Ovary (tissue), 9 donors: ENCODE data around the gene PSD. TPM values are rescaled to one million over a fixed set of nuclear protein-coding genes. Genes with fewer than 3 reads are reported as not detected.

Experiments used
- DNase-seq, 5 donors: peaks; one replicate each; pipeline ENCODE4 v3.0.0-alpha.2; 2019 to 2020
- H3K27ac ChIP-seq, 2 donors: fragments of 200-600 bp; one replicate each; pipeline versions ENCODE4 v1.5.1 to v1.8.0; 2019 to 2022
- H3K27me3 ChIP-seq: fragments of 200-600 bp; one replicate; pipeline ENCODE4 v1.8.0; 2022
- H3K36me3 ChIP-seq: fragments of 200-600 bp; sonication (generic); one replicate; pipeline ENCODE4 v1.5.1; 2019
- H3K4me1 ChIP-seq: one replicate; pipeline ENCODE4 v1.8.1; 2013; ENCODE audit warnings: mild to moderate bottlenecking, moderate library complexity; ENCODE audit not compliant: insufficient read depth
- H3K4me3 ChIP-seq: fragments of 200-600 bp; sonication (generic); one replicate; pipeline ENCODE4 v1.5.1; 2017
- H3K9me3 ChIP-seq, 2 donors: fragments of 200-600 bp in 1 of 2; sonication (generic) in 1 of 2; one replicate each; pipeline versions ENCODE4 v1.5.1 to v1.8.1; 2013 to 2019; ENCODE audit warnings: mild to moderate bottlenecking in 1 of 2, moderate library complexity in 1 of 2
- EP300 ChIP-seq: sonication (generic); formaldehyde crosslinking; IDR thresholded peaks from one replicate; pipeline ENCODE4 v1.6.1; 2017; ENCODE audit warnings: antibody characterized with exemption
- POLR2A ChIP-seq: fragments of 450-650 bp; IDR thresholded peaks from one replicate; pipeline ENCODE4 v1.6.1; 2017; ENCODE audit warnings: antibody characterized with exemption, mild to moderate bottlenecking, moderate library complexity
- WGBS, 3 donors: extraction: QIAGEN DNeasy Blood & Tissue Kit in 1 of 3; methylation state at CpG; one replicate each; pipeline versions ENCODE4 v1.1.5 to v1.1.7; 2013 to 2017; 5-methylcytosine and 5-hydroxymethylcytosine counted together
- intact Hi-C, 4 donors: fragments of 100-400 bp; cut with DNase I; formaldehyde crosslinking; loops; one replicate each; pipeline versions ENCODE4 v1.11.0 to v1.15.1; 2022 to 2023
- polyA plus RNA-seq, 2 donors: library from polyadenylated mRNA; stranded (reverse); fragments of 200-250 nt in 1 of 2; fragments of 350-450 nt in 1 of 2; fragmentation: Illumina TruSeq in 1 of 2; extraction: RNeasy Lipid Tissue Mini Kit (QIAGEN cat#74804) in 1 of 2; gene quantifications; one replicate each; pipeline ENCODE4 v1.2.3, GENCODE V29; 2013 to 2014
- total RNA-seq, 7 donors: library from RNA; depleted of rRNA in 2 of 7; stranded (reverse); fragments of >200 nt in 2 of 7; fragmentation: NEBNext Ultra II Directional in 3 of 7; extraction: Animal tissue kit (Norgen Biotek cat#: 25700) in 3 of 7; gene quantifications; one replicate each; pipeline versions ENCODE4 v1.1.0 to v1.2.4, GENCODE V29; 2016 to 2023
- TF ChIP-seq, protein P1 (sequence below), 3 donors: fragments of 450-650 bp in 2 of 3; fragments of 200-600 bp in 1 of 3; IDR thresholded peaks; one replicate each; pipeline versions ENCODE4 v1.5.1 to v1.8.0; 2016 to 2022; ENCODE audit warnings: antibody characterized with exemption in 3 of 3, mild to moderate bottlenecking in 1 of 3
- donor health status: DM: no; HTN: no; CAD: no; lungs with moderate emphysema.
- donor health status: DM: no; HTN: no; CAD: no.
- donor health status: Bipolar disorder and iron deficiency.
- donor health status: DM: yes; HTN: yes; CAD: no.
- donor health status: DM: no; HTN: no; CAD: no.
- donor health status: DM: yes; HTN: yes; CAD: no.

PSD gene
- total and polyA plus RNA-seq, 9 donors: 4.4 to 34.7 (median 23.2) TPM

DNA sequence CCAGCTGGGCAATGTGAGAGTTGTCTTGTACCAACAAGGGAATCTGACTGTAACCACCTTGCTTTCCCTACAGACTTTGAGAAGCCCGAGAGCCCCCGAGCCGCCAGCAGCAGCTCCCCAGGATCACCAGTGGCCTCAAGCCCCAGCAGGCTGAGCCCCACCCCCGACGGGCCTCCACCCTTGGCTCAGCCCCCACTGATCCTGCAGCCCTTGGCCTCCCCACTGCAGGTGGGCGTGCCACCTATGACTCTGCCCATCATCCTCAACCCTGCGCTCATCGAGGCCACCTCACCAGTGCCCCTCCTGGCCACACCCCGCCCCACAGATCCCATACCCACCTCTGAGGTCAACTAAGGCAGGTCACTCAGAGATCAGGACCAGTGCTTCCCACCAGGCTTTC, 36.6 kb downstream of the PSD start:
- Histone ChIP-seq H3K36me3 (no peaks in the 10 kb centered on the region), H3K4me3 (no peak overlapping the region), H3K4me1 (no peaks in the 10 kb centered on the region), H3K9me3 (no peaks in the 10 kb centered on the region), H3K27ac (no peak overlapping the region), H3K27me3 (no peaks in the 10 kb centered on the region)
- TF ChIP-seq POLR2A (no peak), EP300 (no peak)
- TF ChIP-seq, protein P1, sequence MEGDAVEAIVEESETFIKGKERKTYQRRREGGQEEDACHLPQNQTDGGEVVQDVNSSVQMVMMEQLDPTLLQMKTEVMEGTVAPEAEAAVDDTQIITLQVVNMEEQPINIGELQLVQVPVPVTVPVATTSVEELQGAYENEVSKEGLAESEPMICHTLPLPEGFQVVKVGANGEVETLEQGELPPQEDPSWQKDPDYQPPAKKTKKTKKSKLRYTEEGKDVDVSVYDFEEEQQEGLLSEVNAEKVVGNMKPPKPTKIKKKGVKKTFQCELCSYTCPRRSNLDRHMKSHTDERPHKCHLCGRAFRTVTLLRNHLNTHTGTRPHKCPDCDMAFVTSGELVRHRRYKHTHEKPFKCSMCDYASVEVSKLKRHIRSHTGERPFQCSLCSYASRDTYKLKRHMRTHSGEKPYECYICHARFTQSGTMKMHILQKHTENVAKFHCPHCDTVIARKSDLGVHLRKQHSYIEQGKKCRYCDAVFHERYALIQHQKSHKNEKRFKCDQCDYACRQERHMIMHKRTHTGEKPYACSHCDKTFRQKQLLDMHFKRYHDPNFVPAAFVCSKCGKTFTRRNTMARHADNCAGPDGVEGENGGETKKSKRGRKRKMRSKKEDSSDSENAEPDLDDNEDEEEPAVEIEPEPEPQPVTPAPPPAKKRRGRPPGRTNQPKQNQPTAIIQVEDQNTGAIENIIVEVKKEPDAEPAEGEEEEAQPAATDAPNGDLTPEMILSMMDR (IDR thresholded peaks at IDR 0.05): no peak
- DNase-seq: no peak
- 82 to 87% (median 85%) methylated on average over 9 of the region's 9 CpGs for WGBS, 3 donors
- intact Hi-C loops: loop anchor here in 1 of 4 donors (10.0 kb wide), 1 partner anchor 93 kb away; no protein-coding TSS in a partner anchor

DNA sequence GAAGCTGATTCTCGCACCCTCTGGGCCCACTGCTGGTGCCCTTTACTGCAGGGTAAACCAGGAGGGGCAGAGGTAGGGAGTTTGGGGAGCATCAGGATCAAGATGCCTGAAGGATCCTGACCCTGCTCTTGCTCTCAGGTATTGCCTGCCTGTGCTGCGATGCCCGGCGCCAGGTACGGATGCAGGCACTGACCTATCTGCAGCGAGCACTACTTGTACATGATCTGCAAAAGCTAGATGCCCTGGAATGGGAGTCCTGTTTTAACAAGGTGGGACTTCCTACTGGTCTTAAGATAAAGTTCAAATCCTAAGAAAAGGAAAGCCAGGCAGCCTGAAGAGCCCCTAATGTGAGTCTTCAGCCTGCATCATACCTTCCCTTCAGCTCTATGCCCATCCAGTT, 39.2 kb downstream of the PSD start:
- no peak for DNase-seq
- H3K27ac ChIP-seq: no peak overlapping the region
- no peaks in the 10 kb centered on the region for H3K9me3 ChIP-seq
- WGBS, 3 donors: 92 to 96% (median 95%) methylated on average over 6 of the region's 6 CpGs
- no peaks in the 10 kb centered on the region for H3K27me3 ChIP-seq
- no peaks in the 10 kb centered on the region for H3K36me3 ChIP-seq
- intact Hi-C loops: no loop called here
- TF ChIP-seq, protein P1 (IDR thresholded peaks at IDR 0.05): no peak
- TF ChIP-seq POLR2A (no peak), EP300 (no peak)
- no peaks in the 10 kb centered on the region for H3K4me1 ChIP-seq
- no peak overlapping the region for H3K4me3 ChIP-seq

DNA sequence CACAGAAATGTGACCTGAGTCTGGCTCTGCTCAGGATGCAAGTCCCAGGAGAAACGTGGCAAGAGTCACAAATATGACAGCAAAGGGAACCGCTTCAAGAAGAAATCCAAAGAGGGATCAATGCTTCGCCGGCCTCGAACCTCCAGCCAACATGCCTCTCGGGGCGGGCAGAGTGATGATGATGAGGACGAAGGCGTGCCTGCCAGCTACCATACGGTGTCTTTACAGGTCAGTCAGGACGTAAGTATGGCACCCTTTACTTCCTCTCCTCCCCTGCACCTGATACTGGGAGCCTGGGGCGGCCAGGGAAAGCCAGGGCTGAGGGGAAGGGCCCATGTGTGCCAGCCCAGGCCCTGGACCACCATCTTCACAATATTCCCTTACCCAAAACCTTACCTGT, 41.7 kb downstream of the PSD start:
- no peak for TF ChIP-seq EP300
- TF ChIP-seq, protein P1 (IDR thresholded peaks at IDR 0.05): no peak
- no peak for TF ChIP-seq POLR2A
- Histone ChIP-seq H3K9me3 (no peaks in the 10 kb centered on the region), H3K4me1 (no peaks in the 10 kb centered on the region), H3K27me3 (no peaks in the 10 kb centered on the region), H3K36me3 (no peaks in the 10 kb centered on the region), H3K27ac (no peak overlapping the region), H3K4me3 (no peak overlapping the region)
- 90 to 91% (median 91%) methylated on average over 12 of the region's 12 CpGs for WGBS, 3 donors
- DNase-seq: no peak
- intact Hi-C loops: no loop called here

DNA sequence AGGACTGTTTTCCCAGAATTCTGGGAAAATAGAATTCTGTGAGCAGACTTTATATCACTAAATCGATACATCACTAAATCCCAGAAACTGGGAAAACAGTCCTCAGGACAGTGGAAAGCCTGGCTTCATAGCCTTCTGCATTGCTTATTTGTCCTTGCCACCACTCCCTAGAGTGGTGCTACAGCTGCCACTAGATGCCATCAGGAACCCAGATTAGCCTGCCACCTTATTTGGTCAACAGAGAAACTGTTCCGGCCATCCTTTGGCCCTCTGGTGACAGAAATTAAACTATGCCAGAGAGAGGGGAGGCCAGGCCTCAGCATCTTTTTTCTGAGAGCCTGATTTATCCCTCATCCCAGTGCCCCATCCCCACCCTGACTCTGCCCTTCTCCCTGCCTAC, 42.7 kb downstream of the PSD start:
- 68 to 88% (median 83%) methylated on average over 2 of the region's 2 CpGs for WGBS, 3 donors
- Histone ChIP-seq H3K36me3 (no peaks in the 10 kb centered on the region), H3K4me1 (no peaks in the 10 kb centered on the region), H3K9me3 (no peaks in the 10 kb centered on the region), H3K4me3 (no peak overlapping the region), H3K27ac (no peak overlapping the region), H3K27me3 (no peaks in the 10 kb centered on the region)
- DNase-seq: no peak
- TF ChIP-seq, protein P1 (IDR thresholded peaks at IDR 0.05): no peak
- TF ChIP-seq POLR2A (no peak), EP300 (no peak)
- intact Hi-C loops: no loop called here
